HepG2 (cell line): ENCODE data around the gene OMD. TPM values are rescaled to one million over a fixed set of nuclear protein-coding genes. Genes with fewer than 3 reads are reported as not detected.

Source experiments
- ATAC-seq: fragments of 200-7000 bp; cut with Tn5 transposase; 3 replicates; pipeline ENCODE4 v1.9.1; 2020; ENCODE audit warnings: mild to moderate bottlenecking, moderate library complexity
- BruUV-seq: library from RNA; stranded (reverse); fragments of 400-500 nt; replicated peaks from 2 replicates; lab custom pipeline; 2021; lab: Mats Ljungman, UMichigan
- CTCF ChIA-PET: fragments of 300-600 bp; formaldehyde crosslinking; extraction: SDS; loops from one replicate; lab custom pipeline; 2021; ENCODE audit warnings: low total read pairs, inconsistent platforms, low intra/inter-chr PET ratio; lab: Yijun Ruan, JAX
- POLR2A ChIA-PET: fragments of 350-600 bp; sonication (Branson Sonifier 250); formaldehyde crosslinking; loops from one replicate; lab custom pipeline; 2020; ENCODE audit warnings: antibody characterized with exemption, inconsistent platforms; lab: Yijun Ruan, JAX
- DNase-seq: peaks from one replicate; pipeline ENCODE4 v3.0.0-alpha.2; 2015; ENCODE audit warnings: low spot score
- FAIRE-seq: peaks from 3 replicates; lab custom pipeline; 2011; peaks lifted over from hg19 to GRCh38; lab: Jason Lieb, UNC
- H2AFZ ChIP-seq: one replicate; pipeline ENCODE4 v1.6.1; 2011; ENCODE audit warnings: low read length, inconsistent platforms
- H3K27ac ChIP-seq: fragments of 300-600 bp; 3 replicates; pipeline ENCODE4 v1.8.0; 2011; ENCODE audit warnings: mixed run types, mild to moderate bottlenecking, mixed read lengths, low read length, inconsistent platforms; ENCODE audit not compliant: insufficient read depth; ENCODE audit errors: extremely low read length
- H3K27me3 ChIP-seq, 2 experiments: fragments of 200-600 bp in 1 of 2; 2 replicates in 1 of 2; 3 replicates in 1 of 2; pipeline versions ENCODE4 v1.6.0 to v1.8.0; 2011; ENCODE audit warnings: low read length in 2 of 2, mild to moderate bottlenecking in 2 of 2, moderate library complexity in 2 of 2, inconsistent platforms in 1 of 2; ENCODE audit not compliant: insufficient read depth in 2 of 2, control insufficient read depth in 1 of 2
- H3K36me3 ChIP-seq, 2 experiments: fragments of 200-600 bp in 1 of 2; replicated peaks in 1 of 2; 2 replicates in 1 of 2; 3 replicates in 1 of 2; pipeline versions ENCODE4 v1.5.1 to v1.8.0; 2011; ENCODE audit warnings: low read length in 2 of 2, inconsistent platforms in 1 of 2; ENCODE audit not compliant: insufficient read depth in 2 of 2, control insufficient read depth in 1 of 2
- H3K4me1 ChIP-seq: 2 replicates; pipeline ENCODE4 v1.5.1; 2012; ENCODE audit warnings: low read length, inconsistent platforms; ENCODE audit not compliant: insufficient read depth
- H3K4me2 ChIP-seq: 2 replicates; pipeline ENCODE4 v1.6.0; 2011; ENCODE audit warnings: low read depth, low read length, inconsistent platforms
- H3K4me3 ChIP-seq, 3 experiments: fragments of 200-600 bp in 1 of 3; sonication (generic), shearing (Covaris generic) in 1 of 3; replicated peaks in 1 of 3; 2 replicates each; pipeline ENCODE4 v1.5.1; 2011 to 2016; ENCODE audit warnings: low read length in 3 of 3, inconsistent platforms in 2 of 3, low read depth in 2 of 3, mild to moderate bottlenecking in 2 of 3, control low read depth in 1 of 3, mixed read lengths in 1 of 3; ENCODE audit not compliant: insufficient read depth in 1 of 3
- H3K79me2 ChIP-seq: one replicate; pipeline ENCODE4 v1.6.1; 2011; ENCODE audit warnings: low read length, inconsistent platforms; ENCODE audit not compliant: insufficient read depth
- H3K9ac ChIP-seq: 2 replicates; pipeline ENCODE4 v1.6.0; 2011; ENCODE audit warnings: mild to moderate bottlenecking, low read depth, low read length, inconsistent platforms; ENCODE audit not compliant: insufficient read depth
- H3K9me3 ChIP-seq: 2 replicates; pipeline ENCODE4 v1.5.1; 2012; ENCODE audit warnings: mild to moderate bottlenecking, low read length
- H4K20me1 ChIP-seq: 2 replicates; pipeline ENCODE4 v1.6.0; 2011; ENCODE audit warnings: inconsistent platforms, mild to moderate bottlenecking, low read length, moderate library complexity; ENCODE audit not compliant: insufficient read depth
- ESRRA ChIP-seq: sonication (generic); formaldehyde crosslinking; IDR thresholded peaks from 2 replicates; pipeline ENCODE4 v1.5.1; 2020; ENCODE audit warnings: mild to moderate bottlenecking, low read depth, missing genetic modification reagents
- SMAD3 ChIP-seq: sonication (generic); formaldehyde crosslinking; IDR thresholded peaks from 2 replicates; pipeline ENCODE4 v1.4.0; 2020; ENCODE audit warnings: missing genetic modification reagents
- SRSF9 ChIP-seq: fragments of 200-400 bp; formaldehyde crosslinking; IDR thresholded peaks from 2 replicates; pipeline ENCODE4 v1.6.1; 2018; ENCODE audit warnings: borderline replicate concordance, mild to moderate bottlenecking, low read depth, low read length; ENCODE audit not compliant: insufficient read depth, poor library complexity, severe bottlenecking
- TMF1 ChIP-seq: sonication (generic); formaldehyde crosslinking; IDR thresholded peaks from 2 replicates; pipeline ENCODE4 v1.8.1; 2022; ENCODE audit warnings: low read depth, missing genetic modification reagents
- ZNF160 ChIP-seq: sonication (generic); formaldehyde crosslinking; IDR thresholded peaks from 2 replicates; pipeline ENCODE4 v1.8.0; 2022; ENCODE audit warnings: mild to moderate bottlenecking, inconsistent platforms, missing genetic modification reagents
- ZNF205 ChIP-seq: IDR thresholded peaks from 2 replicates; pipeline ENCODE4 v1.6.1; 2018; ENCODE audit warnings: missing biosample characterization, missing genetic modification reagents
- ZNF747 ChIP-seq: sonication (generic); formaldehyde crosslinking; IDR thresholded peaks from 2 replicates; pipeline ENCODE4 v1.8.1; 2023; ENCODE audit warnings: missing genetic modification reagents, mild to moderate bottlenecking, borderline replicate concordance
- WGBS: methylation state at CpG from one replicate; pipeline ENCODE4 v1.1.6; 2017; ENCODE audit warnings: low lambda C conversion rate; 5-methylcytosine and 5-hydroxymethylcytosine counted together
- in situ Hi-C: cut with HindIII; loops from 2 replicates; pipeline ENCODE4 v1.10.0; 2017; ENCODE audit warnings: low pct_unique_long_range_greater_than_20kb; ENCODE audit not compliant: extremely low pct_ligation_motif_present
- intact Hi-C: fragments of 100-400 bp; cut with micrococcal nuclease; formaldehyde crosslinking; loops from one replicate; pipeline ENCODE4 v1.10.0; 2022; ENCODE audit not compliant: unreplicated experiment
- polyA plus RNA-seq, 8 experiments: library from polyadenylated mRNA; depleted of rRNA in 3 of 8; stranded (reverse) in 7 of 8; unstranded in 1 of 8; fragments of >200 nt; fragmentation: Illumina TruSeq in 4 of 8; extraction: Trizol in 4 of 8; gene quantifications; 2 replicates each; pipeline versions ENCODE4 v1.2.1 to v1.2.3, GENCODE V29; 2011 to 2016; ENCODE audit warnings: low read depth in 4 of 8, missing spikeins in 1 of 8, mixed read lengths in 1 of 8; ENCODE audit not compliant: insufficient read depth in 1 of 8
- total RNA-seq, 5 experiments: library from RNA; depleted of rRNA; stranded (reverse); fragments of >200 nt; fragmentation: Illumina TruSeq; extraction: Trizol; gene quantifications; 2 replicates each; pipeline ENCODE4 v1.2.3, GENCODE V29; 2016; ENCODE audit warnings: low read depth in 1 of 5
- TF ChIP-seq, protein P1 (sequence below): sonication (generic); formaldehyde crosslinking; IDR thresholded peaks from 2 replicates; pipeline ENCODE4 v1.5.1; 2020; ENCODE audit warnings: missing genetic modification reagents, mild to moderate bottlenecking, borderline replicate concordance
- TF ChIP-seq, protein P2 (sequence below), 2 experiments: fragments of 450-650 bp in 1 of 2; sonication (generic) in 1 of 2; formaldehyde crosslinking; IDR thresholded peaks; 2 replicates each; pipeline versions ENCODE4 v1.5.0 to v1.8.0; 2020 to 2022; ENCODE audit warnings: mild to moderate bottlenecking in 1 of 2, missing genetic modification reagents in 1 of 2
- TF ChIP-seq, protein P3 (sequence below): sonication (generic); formaldehyde crosslinking; IDR thresholded peaks from 2 replicates; pipeline ENCODE4 v1.9.0; 2021; ENCODE audit warnings: missing genetic modification reagents, mild to moderate bottlenecking, borderline replicate concordance
- TF ChIP-seq, protein P4 (sequence below), 2 experiments: sonication (generic) in 1 of 2; formaldehyde crosslinking in 1 of 2; IDR thresholded peaks; 2 replicates each; pipeline versions ENCODE4 v1.4.0 to v1.6.1; 2016 to 2020; ENCODE audit warnings: borderline replicate concordance in 1 of 2, low read depth in 1 of 2, mild to moderate bottlenecking in 1 of 2, missing genetic modification reagents in 1 of 2

OMD gene
- total and polyA plus RNA-seq, 2 of the 13 experiments (the other 11 are each of a cell fraction or from before 2014, with no cell fraction given): not detected

DNA sequence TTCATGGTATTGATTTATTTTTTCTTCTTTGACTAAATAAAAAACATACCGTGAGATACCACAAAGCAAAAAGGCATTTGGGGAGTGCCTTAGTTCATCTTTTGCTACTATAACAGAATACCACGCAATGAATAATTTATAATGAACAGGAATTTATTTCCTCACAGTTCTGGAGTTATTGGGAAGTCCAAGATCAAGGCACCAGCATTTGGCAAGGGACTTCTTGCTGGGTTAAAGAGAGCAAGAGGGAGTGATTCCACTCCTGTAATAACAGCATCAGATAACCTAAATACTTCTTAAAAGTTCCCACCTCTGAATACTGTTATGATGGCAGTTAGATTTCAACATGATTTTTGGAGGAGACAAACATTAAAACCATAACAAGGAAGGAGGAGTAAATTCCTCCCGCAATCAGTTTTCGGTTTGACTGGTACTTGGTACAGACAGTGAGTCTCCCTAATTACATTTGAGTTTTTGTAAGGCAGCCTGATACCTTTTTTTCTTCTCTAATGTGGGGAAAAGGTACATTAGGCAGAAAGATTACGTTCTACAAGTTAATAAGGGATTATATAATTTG lies 8.8 kb upstream of the OMD start:
- Histone ChIP-seq H3K4me2 (no peak overlapping the region), H3K9ac (no peak overlapping the region), H4K20me1 (no peaks in the 10 kb centered on the region), H3K79me2 (no peaks in the 10 kb centered on the region), H3K4me3 (no peak overlapping the region), H2AFZ (no peak overlapping the region), H3K4me1 (no peaks in the 10 kb centered on the region), H3K9me3 (no peaks in the 10 kb centered on the region), H3K36me3 (no peaks in the 10 kb centered on the region), H3K27ac (no peak overlapping the region), H3K27me3 (no peaks in the 10 kb centered on the region)
- DNase-seq (no peak), FAIRE-seq (no peak), ATAC-seq (no peak)
- in situ Hi-C loops: loop anchor here (25.0 kb wide), 1 partner anchor 296 kb away; no protein-coding TSS in a partner anchor
- CTCF ChIA-PET: no interaction called here
- POLR2A ChIA-PET: no interaction called here
- intact Hi-C loops: no loop called here
- no TSS peak for BruUV-seq
- 96% methylated on average over 5 of the region's 5 CpGs for WGBS
- TF ChIP-seq, protein P1, sequence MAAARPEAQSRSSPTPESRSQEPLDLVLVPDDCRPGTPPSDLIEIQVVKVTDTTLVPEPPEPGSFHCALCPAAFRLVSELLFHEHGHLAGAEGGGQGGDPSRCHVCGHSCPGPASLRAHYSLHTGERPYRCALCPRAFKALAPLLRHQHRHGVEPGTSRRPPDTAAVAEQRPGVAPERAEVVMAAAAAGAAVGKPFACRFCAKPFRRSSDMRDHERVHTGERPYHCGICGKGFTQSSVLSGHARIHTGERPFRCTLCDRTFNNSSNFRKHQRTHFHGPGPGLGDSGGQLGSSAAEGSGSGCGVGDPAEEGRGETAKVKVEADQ: no peak
- TF ChIP-seq ZNF747 (CRISPR knock-in tag) (no peak), ZNF205 (no peak), ESRRA (CRISPR knock-in tag) (no peak), ZNF160 (no peak), SMAD3 (CRISPR knock-in tag) (no peak), TMF1 (CRISPR knock-in tag) (no peak), SRSF9 (no peak)
- TF ChIP-seq, protein P2, sequence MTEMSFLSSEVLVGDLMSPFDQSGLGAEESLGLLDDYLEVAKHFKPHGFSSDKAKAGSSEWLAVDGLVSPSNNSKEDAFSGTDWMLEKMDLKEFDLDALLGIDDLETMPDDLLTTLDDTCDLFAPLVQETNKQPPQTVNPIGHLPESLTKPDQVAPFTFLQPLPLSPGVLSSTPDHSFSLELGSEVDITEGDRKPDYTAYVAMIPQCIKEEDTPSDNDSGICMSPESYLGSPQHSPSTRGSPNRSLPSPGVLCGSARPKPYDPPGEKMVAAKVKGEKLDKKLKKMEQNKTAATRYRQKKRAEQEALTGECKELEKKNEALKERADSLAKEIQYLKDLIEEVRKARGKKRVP (CRISPR knock-in tag; IDR thresholded peaks at IDR 0.05): no peak
- TF ChIP-seq, protein P3, sequence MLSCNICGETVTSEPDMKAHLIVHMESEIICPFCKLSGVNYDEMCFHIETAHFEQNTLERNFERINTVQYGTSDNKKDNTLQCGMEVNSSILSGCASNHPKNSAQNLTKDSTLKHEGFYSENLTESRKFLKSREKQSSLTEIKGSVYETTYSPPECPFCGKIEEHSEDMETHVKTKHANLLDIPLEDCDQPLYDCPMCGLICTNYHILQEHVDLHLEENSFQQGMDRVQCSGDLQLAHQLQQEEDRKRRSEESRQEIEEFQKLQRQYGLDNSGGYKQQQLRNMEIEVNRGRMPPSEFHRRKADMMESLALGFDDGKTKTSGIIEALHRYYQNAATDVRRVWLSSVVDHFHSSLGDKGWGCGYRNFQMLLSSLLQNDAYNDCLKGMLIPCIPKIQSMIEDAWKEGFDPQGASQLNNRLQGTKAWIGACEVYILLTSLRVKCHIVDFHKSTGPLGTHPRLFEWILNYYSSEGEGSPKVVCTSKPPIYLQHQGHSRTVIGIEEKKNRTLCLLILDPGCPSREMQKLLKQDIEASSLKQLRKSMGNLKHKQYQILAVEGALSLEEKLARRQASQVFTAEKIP: no peak
- TF ChIP-seq, protein P4, sequence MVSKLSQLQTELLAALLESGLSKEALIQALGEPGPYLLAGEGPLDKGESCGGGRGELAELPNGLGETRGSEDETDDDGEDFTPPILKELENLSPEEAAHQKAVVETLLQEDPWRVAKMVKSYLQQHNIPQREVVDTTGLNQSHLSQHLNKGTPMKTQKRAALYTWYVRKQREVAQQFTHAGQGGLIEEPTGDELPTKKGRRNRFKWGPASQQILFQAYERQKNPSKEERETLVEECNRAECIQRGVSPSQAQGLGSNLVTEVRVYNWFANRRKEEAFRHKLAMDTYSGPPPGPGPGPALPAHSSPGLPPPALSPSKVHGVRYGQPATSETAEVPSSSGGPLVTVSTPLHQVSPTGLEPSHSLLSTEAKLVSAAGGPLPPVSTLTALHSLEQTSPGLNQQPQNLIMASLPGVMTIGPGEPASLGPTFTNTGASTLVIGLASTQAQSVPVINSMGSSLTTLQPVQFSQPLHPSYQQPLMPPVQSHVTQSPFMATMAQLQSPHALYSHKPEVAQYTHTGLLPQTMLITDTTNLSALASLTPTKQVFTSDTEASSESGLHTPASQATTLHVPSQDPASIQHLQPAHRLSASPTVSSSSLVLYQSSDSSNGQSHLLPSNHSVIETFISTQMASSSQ (IDR thresholded peaks at IDR 0.05; ENCODE audit: low read depth): no peak
- TF ChIP-seq, protein P4 (CRISPR knock-in tag; IDR thresholded peaks at IDR 0.05; ENCODE audit: borderline replicate concordance): no peak
